DOHH2 (cell line): ENCODE results near the gene CFAP92.

Source experiments
- H3F3A ChIP-seq: fragments of 200-600 bp; sonication (generic), shearing (Covaris generic); 2 replicates; pipeline ENCODE4 v1.6.0; 2016; ENCODE audit warnings: antibody characterized with exemption, mild to moderate bottlenecking; ENCODE audit not compliant: control insufficient read depth, insufficient read depth
- H3K27ac ChIP-seq: fragments of 200-600 bp; sonication (generic); 2 replicates; pipeline ENCODE4 v1.5.1; 2014; ENCODE audit warnings: low read depth, mild to moderate bottlenecking, low read length, moderate library complexity
- H3K27me3 ChIP-seq: fragments of 200-600 bp; sonication (generic); 2 replicates; pipeline ENCODE4 v1.6.1; 2014; ENCODE audit warnings: mild to moderate bottlenecking, low read length, mixed read lengths; ENCODE audit not compliant: control insufficient read depth
- H3K36me3 ChIP-seq: fragments of 200-600 bp; sonication (generic); 2 replicates; pipeline ENCODE4 v1.6.1; 2014; ENCODE audit warnings: mild to moderate bottlenecking, low read length, moderate library complexity, mixed read lengths; ENCODE audit not compliant: control insufficient read depth
- H3K4me1 ChIP-seq: fragments of 200-600 bp; sonication (generic); 2 replicates; pipeline ENCODE4 v1.6.1; 2014; ENCODE audit warnings: mild to moderate bottlenecking, low read length, mixed read lengths; ENCODE audit not compliant: control insufficient read depth
- H3K4me2 ChIP-seq: fragments of 200-600 bp; sonication (generic); 2 replicates; pipeline ENCODE4 v1.6.0; 2014; ENCODE audit warnings: mild to moderate bottlenecking, low read length, moderate library complexity
- H3K4me3 ChIP-seq: fragments of 200-600 bp; sonication (generic); 2 replicates; pipeline ENCODE4 v1.5.1; 2014; ENCODE audit warnings: mild to moderate bottlenecking, low read length, mixed read lengths
- H3K79me2 ChIP-seq: fragments of 200-600 bp; sonication (generic); 2 replicates; pipeline ENCODE4 v1.6.1; 2014; ENCODE audit warnings: mild to moderate bottlenecking, low read length, mixed read lengths; ENCODE audit not compliant: control insufficient read depth
- H3K9me2 ChIP-seq: fragments of 200-600 bp; sonication (generic); replicated peaks from 2 replicates; pipeline ENCODE4 v1.6.1; 2014; ENCODE audit warnings: mild to moderate bottlenecking, low read length, mixed read lengths; ENCODE audit not compliant: control insufficient read depth
- H3K9me3 ChIP-seq: fragments of 200-600 bp; sonication (generic); 2 replicates; pipeline ENCODE4 v1.6.1; 2014; ENCODE audit warnings: antibody characterized with exemption, low read length, mixed read lengths; ENCODE audit not compliant: control insufficient read depth, insufficient read depth
- H4K20me1 ChIP-seq: fragments of 200-600 bp; sonication (generic); 2 replicates; pipeline ENCODE4 v1.6.0; 2014; ENCODE audit warnings: low read depth, mild to moderate bottlenecking, antibody characterized with exemption, low read length, moderate library complexity; ENCODE audit not compliant: control insufficient read depth, insufficient read depth
- EZH2phosphoT487 ChIP-seq: fragments of 200-600 bp; sonication (generic); IDR thresholded peaks from 2 replicates; pipeline ENCODE4 v1.6.1; 2017; ENCODE audit warnings: borderline replicate concordance, mild to moderate bottlenecking, antibody characterized with exemption, low read length, moderate library complexity, mixed read lengths
- TF ChIP-seq, protein P1 (sequence below): fragments of 200-600 bp; sonication (generic); IDR thresholded peaks from one replicate; pipeline ENCODE4 v1.5.1; 2014; ENCODE audit warnings: antibody characterized with exemption, mild to moderate bottlenecking, low read depth, low read length; ENCODE audit not compliant: poor library complexity, severe bottlenecking

Gene CFAP92

GRCh38 chr3:128988286-128988685, 5.6 kb downstream of the CFAP92 start:
- Histone ChIP-seq H4K20me1 (no peaks in the 10 kb centered on the region), H3F3A (no peaks in the 10 kb centered on the region), H3K27ac (no peak overlapping the region), H3K4me2 (no peak overlapping the region), H3K4me1 (no peaks in the 10 kb centered on the region; the same call in 1 of the 2 replicates), H3K9me3 (no peaks in the 10 kb centered on the region), H3K9me2 (no peaks in the 10 kb centered on the region), H3K4me3 (no peak overlapping the region), H3K27me3 (peaks cover 1% of the 10 kb centered on the region), H3K79me2 (no peaks in the 10 kb centered on the region), H3K36me3 (no peaks in the 10 kb centered on the region)
- TF ChIP-seq, protein P1, sequence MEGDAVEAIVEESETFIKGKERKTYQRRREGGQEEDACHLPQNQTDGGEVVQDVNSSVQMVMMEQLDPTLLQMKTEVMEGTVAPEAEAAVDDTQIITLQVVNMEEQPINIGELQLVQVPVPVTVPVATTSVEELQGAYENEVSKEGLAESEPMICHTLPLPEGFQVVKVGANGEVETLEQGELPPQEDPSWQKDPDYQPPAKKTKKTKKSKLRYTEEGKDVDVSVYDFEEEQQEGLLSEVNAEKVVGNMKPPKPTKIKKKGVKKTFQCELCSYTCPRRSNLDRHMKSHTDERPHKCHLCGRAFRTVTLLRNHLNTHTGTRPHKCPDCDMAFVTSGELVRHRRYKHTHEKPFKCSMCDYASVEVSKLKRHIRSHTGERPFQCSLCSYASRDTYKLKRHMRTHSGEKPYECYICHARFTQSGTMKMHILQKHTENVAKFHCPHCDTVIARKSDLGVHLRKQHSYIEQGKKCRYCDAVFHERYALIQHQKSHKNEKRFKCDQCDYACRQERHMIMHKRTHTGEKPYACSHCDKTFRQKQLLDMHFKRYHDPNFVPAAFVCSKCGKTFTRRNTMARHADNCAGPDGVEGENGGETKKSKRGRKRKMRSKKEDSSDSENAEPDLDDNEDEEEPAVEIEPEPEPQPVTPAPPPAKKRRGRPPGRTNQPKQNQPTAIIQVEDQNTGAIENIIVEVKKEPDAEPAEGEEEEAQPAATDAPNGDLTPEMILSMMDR = no peak
- no peak for TF ChIP-seq EZH2phosphoT487

- Histone ChIP-seq H4K20me1 (no peaks in the 10 kb centered on the region), H3K79me2 (no peaks in the 10 kb centered on the region), H3K36me3 (no peaks in the 10 kb centered on the region), H3K27me3 (no peaks in the 10 kb centered on the region; the same call in 1 of the 2 replicates), H3K9me3 (no peaks in the 10 kb centered on the region), H3K4me2 (no peak overlapping the region), H3K4me1 (no peaks in the 10 kb centered on the region), H3K9me2 (no peaks in the 10 kb centered on the region), H3K4me3 (no peak overlapping the region), H3F3A (no peaks in the 10 kb centered on the region), H3K27ac (no peak overlapping the region)
- TF ChIP-seq EZH2phosphoT487 = no peak
These were observed 6.4 kb downstream of the CFAP92 start for GRCh38 chr3:128987302-128988100.

DNA sequence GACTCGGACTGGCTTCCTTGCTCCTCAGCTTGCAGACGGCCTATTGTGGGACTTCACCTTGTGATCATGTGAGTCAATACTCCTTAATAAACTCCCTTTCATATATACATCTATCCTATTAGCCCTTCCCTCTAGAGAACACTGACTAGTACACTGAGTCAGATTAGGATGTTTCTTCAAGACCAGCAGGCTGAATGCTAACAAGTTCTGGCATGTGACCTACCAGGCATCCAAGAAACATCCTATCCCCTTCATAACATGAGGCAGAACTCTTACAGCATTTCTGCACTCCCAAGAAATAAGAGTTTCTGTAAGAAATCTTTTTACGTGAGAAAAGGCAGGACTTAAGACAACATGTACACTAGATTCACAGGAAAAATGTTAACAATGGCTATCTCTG, 9.3 kb downstream of the CFAP92 start:
- H3F3A ChIP-seq = no peaks in the 10 kb centered on the region
- H3K36me3 ChIP-seq = no peaks in the 10 kb centered on the region
- H3K79me2 ChIP-seq = no peaks in the 10 kb centered on the region
- H3K27me3 ChIP-seq = no peaks in the 10 kb centered on the region; the same call in 1 of the 2 replicates
- no peak overlapping the region for H3K4me3 ChIP-seq
- no peak for TF ChIP-seq EZH2phosphoT487
- TF ChIP-seq, protein P1 = no peak
- H3K9me2 ChIP-seq = no peaks in the 10 kb centered on the region
- H3K4me2 ChIP-seq = no peak overlapping the region
- no peak overlapping the region for H3K27ac ChIP-seq
- H3K9me3 ChIP-seq = no peaks in the 10 kb centered on the region
- no peaks in the 10 kb centered on the region for H4K20me1 ChIP-seq
- H3K4me1 ChIP-seq = no peaks in the 10 kb centered on the region
